SU-DHL-6 (cell line): ENCODE data around the gene IL32.

Source experiments
- H2AFZ ChIP-seq: fragments of 200-600 bp; sonication (generic); 2 replicates; pipeline ENCODE4 v1.6.1; 2014; ENCODE audit warnings: low read depth, mild to moderate bottlenecking, moderate library complexity, mixed read lengths, antibody characterized with exemption, low read length; ENCODE audit not compliant: severe bottlenecking
- H3F3A ChIP-seq: fragments of 200-600 bp; shearing (Covaris generic); 2 replicates; pipeline ENCODE4 v1.6.0; 2016; ENCODE audit warnings: antibody characterized with exemption, mild to moderate bottlenecking; ENCODE audit not compliant: insufficient read depth
- H3K27ac ChIP-seq: fragments of 200-600 bp; sonication (generic); 2 replicates; pipeline ENCODE4 v1.5.1; 2016; ENCODE audit warnings: low read depth, mild to moderate bottlenecking, low read length, moderate library complexity, mixed read lengths
- H3K27me3 ChIP-seq: fragments of 200-600 bp; sonication (generic), shearing (Covaris generic); 2 replicates; pipeline ENCODE4 v1.6.0; 2014; ENCODE audit warnings: mild to moderate bottlenecking, low read length
- H3K36me3 ChIP-seq: fragments of 200-600 bp; sonication (generic); 2 replicates; pipeline ENCODE4 v1.6.1; 2014; ENCODE audit warnings: mild to moderate bottlenecking, low read length, mixed read lengths
- H3K4me2 ChIP-seq: fragments of 300-600, 200-600 bp; shearing (Covaris generic), sonication (generic); 2 replicates; pipeline ENCODE4 v1.6.0; 2014; ENCODE audit warnings: low read length, low read depth, mild to moderate bottlenecking; ENCODE audit not compliant: poor library complexity, severe bottlenecking
- H3K4me3 ChIP-seq: fragments of 200-600 bp; sonication (generic); 2 replicates; pipeline ENCODE4 v1.5.1; 2014; ENCODE audit warnings: antibody characterized with exemption, low read length, mild to moderate bottlenecking, mixed read lengths; ENCODE audit not compliant: insufficient read depth, poor library complexity, severe bottlenecking
- H3K79me2 ChIP-seq: fragments of 200-600 bp; sonication (generic); 2 replicates; pipeline ENCODE4 v1.6.1; 2014; ENCODE audit warnings: mild to moderate bottlenecking, low read length, moderate library complexity; ENCODE audit not compliant: insufficient read depth
- H3K9ac ChIP-seq: fragments of 200-600 bp; sonication (generic); 2 replicates; pipeline ENCODE4 v1.7.0; 2014; ENCODE audit warnings: mild to moderate bottlenecking, low read length
- H3K9me2 ChIP-seq: fragments of 200-600 bp; sonication (generic); replicated peaks from 2 replicates; pipeline ENCODE4 v1.6.1; 2014; ENCODE audit warnings: low read length; ENCODE audit not compliant: insufficient read depth
- H3K9me3 ChIP-seq: fragments of 200-600 bp; sonication (generic); 2 replicates; pipeline ENCODE4 v1.6.1; 2014; ENCODE audit warnings: low read length, mixed read lengths; ENCODE audit not compliant: insufficient read depth
- H4K20me1 ChIP-seq: fragments of 200-600 bp; sonication (generic); 2 replicates; pipeline ENCODE4 v1.6.1; 2014; ENCODE audit warnings: low read depth, mild to moderate bottlenecking, antibody characterized with exemption, low read length, moderate library complexity, mixed read lengths
- EZH2phosphoT487 ChIP-seq: fragments of 200-600 bp; sonication (generic), shearing (Covaris generic); conservative IDR thresholded peaks from 2 replicates; pipeline ENCODE4 v1.6.1; 2018; ENCODE audit warnings: mild to moderate bottlenecking, antibody characterized with exemption, low read length, moderate library complexity, mixed read lengths
- TF ChIP-seq, protein P1 (sequence below): fragments of 200-600 bp; sonication (generic); IDR thresholded peaks from one replicate; pipeline ENCODE4 v1.5.1; 2017; ENCODE audit warnings: antibody characterized with exemption, mild to moderate bottlenecking, low read length, moderate library complexity; ENCODE audit not compliant: insufficient read depth, poor library complexity, severe bottlenecking

The IL32 gene

DNA sequence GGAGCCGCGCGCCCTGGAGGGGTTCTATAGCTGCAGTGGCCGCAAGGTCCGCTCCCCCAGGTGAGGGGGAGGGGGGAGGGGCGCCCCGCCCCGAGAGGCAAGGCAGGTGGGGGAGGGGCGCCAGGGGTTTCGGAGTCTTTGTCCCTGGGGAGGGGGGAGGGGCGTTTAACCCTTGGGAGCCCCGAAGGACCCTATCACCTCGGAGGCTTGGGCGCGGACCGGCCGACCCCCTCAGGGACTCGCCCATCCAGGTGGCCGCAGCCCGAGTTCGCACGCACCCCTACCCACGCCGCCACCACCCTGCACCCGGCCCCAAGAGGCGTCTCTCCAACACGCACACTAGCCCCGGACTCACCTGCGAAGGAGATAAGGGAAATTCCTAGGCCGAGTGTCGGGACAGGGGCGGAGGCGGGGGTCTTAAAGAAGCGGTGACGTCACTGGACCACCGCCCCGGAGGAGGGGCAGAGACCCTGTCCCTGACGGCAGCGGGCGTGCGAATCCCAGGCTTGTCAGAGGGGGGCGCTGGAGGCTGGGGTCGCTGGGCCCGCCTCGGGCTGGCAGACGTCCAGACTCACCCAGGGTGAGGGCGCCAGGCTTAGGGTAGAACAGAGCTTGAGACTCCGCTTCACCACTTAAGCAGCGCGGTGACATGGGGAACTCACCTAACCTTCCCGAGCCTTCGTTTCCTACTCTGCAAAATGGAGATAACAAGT is 47.5 kb upstream of the IL32 start, which contains the start of gene CLDN6:
CLDN6 (minus strand) TSS at position 390 of the 713 bp plus-strand sequence. CDS start 2,162 bp downstream, outside the sequence.
- Histone ChIP-seq H3K79me2 (no peaks in the 10 kb centered on the region), H3K36me3 (no peaks in the 10 kb centered on the region), H3K27ac (no peak within 1 kb of the TSS), H3K9ac (no peak within 1 kb of the TSS), H3K27me3 (no peaks in the 10 kb centered on the region), H3F3A (peaks cover 15% of the 10 kb centered on the region), H3K4me2 (no peak within 1 kb of the TSS), H3K9me2 (no peaks in the 10 kb centered on the region), H2AFZ (no peak within 1 kb of the TSS), H3K4me3 (no peak within 1 kb of the TSS), H4K20me1 (no peaks in the 10 kb centered on the region), H3K9me3 (no peaks in the 10 kb centered on the region)
- TF ChIP-seq, protein P1, sequence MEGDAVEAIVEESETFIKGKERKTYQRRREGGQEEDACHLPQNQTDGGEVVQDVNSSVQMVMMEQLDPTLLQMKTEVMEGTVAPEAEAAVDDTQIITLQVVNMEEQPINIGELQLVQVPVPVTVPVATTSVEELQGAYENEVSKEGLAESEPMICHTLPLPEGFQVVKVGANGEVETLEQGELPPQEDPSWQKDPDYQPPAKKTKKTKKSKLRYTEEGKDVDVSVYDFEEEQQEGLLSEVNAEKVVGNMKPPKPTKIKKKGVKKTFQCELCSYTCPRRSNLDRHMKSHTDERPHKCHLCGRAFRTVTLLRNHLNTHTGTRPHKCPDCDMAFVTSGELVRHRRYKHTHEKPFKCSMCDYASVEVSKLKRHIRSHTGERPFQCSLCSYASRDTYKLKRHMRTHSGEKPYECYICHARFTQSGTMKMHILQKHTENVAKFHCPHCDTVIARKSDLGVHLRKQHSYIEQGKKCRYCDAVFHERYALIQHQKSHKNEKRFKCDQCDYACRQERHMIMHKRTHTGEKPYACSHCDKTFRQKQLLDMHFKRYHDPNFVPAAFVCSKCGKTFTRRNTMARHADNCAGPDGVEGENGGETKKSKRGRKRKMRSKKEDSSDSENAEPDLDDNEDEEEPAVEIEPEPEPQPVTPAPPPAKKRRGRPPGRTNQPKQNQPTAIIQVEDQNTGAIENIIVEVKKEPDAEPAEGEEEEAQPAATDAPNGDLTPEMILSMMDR = no peak
- TF ChIP-seq EZH2phosphoT487 = no peak

DNA sequence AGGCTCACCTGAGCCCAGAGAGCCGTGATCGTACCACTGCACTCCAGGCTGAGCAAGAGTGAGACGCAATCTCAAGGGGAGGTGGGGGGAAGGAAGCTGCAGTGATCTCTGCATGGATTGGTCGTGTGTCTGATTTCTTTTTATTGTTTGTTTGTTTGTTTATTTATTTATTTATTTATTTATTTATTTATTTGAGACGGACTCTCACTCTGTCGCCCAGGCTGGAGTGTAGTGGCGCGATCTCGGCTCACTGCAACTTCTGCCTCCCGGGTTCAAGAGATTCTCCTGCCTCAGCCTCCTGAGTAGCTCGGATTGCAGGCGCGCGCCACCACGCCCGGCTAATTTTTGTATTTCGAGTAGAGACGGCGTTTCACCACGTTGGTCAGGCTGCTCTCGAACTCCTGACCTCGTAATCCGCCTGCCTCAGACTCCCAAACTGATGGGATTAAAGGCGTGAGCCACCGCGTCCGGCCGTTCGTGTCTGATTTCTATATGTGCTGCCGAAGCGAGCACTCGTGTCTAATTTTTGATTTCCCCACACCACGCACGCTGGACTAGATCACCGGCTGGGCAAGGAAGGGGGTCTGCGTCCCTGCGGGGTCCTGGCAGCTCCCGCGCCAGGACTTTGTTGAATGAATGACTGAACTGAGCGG is 45.7 kb upstream of the IL32 start:
- Histone ChIP-seq H3K4me3 (peak overlapping the region; percentile 65), H3K9me3 (no peaks in the 10 kb centered on the region), H4K20me1 (no peaks in the 10 kb centered on the region), H3K27me3 (no peaks in the 10 kb centered on the region), H3K9ac (peak overlapping the region; percentile 68; the same call in 1 of the 2 replicates), H3K27ac (no peak overlapping the region), H3F3A (peaks cover 18% of the 10 kb centered on the region), H3K79me2 (no peaks in the 10 kb centered on the region), H3K9me2 (no peaks in the 10 kb centered on the region), H3K36me3 (no peaks in the 10 kb centered on the region), H3K4me2 (peak overlapping the region; percentile 97), H2AFZ (no peak overlapping the region)
- TF ChIP-seq, protein P1 = no peak
- TF ChIP-seq EZH2phosphoT487 = no peak

DNA sequence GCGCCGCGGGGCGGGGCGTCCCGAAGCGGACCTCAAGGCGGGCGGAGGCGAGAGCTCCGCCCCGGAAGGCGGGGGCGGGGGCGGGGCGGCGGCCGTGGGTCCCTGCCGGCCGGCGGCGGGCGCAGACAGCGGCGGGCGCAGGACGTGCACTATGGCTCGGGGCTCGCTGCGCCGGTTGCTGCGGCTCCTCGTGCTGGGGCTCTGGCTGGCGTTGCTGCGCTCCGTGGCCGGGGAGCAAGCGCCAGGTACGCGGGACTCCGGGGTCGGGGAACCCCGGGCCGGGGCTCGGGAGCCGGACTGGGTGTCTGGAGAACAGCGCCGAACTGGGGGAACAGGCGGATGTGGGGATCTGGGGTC is 45.2 kb upstream of the IL32 start, which contains the start of gene TNFRSF12A:
TNFRSF12A (plus strand) TSS at position 122 of the 357 bp plus-strand sequence; CDS start at position 152, 30 bp downstream.
- Histone ChIP-seq H3K9me3 (no peaks in the 10 kb centered on the region), H3K36me3 (no peaks in the 10 kb centered on the region), H3K27ac (peak within 1 kb of the TSS; percentile 40), H3K9me2 (no peaks in the 10 kb centered on the region), H3K4me2 (peak within 1 kb of the TSS; percentile 97), H3K27me3 (no peaks in the 10 kb centered on the region), H3K9ac (peak within 1 kb of the TSS; percentile 68), H2AFZ (peak within 1 kb of the TSS; percentile 21), H3K79me2 (no peaks in the 10 kb centered on the region), H4K20me1 (no peaks in the 10 kb centered on the region), H3F3A (peaks cover 18% of the 10 kb centered on the region), H3K4me3 (peak within 1 kb of the TSS; percentile 65)
- TF ChIP-seq, protein P1 = no peak
